Cardiac fibroblast (primary cell): ENCODE data around the gene MIER3.
A peak's percentile ranks its signal among the peaks of the same experiment; 100 is the strongest.

Source experiments
- DNase-seq, 2 donors: peaks; one replicate each; pipeline versions ENCODE4 v3.0.0 to v3.0.0-alpha.2; 2010; ENCODE audit warnings: low read depth in 2 of 2
- H3K4me3 ChIP-seq, 2 donors: replicated peaks in 1 of 2; 1 replicate in 1 of 2; 2 replicates in 1 of 2; pipeline ENCODE4 v1.5.1; 2011; ENCODE audit warnings: low read depth in 2 of 2, low read length in 2 of 2, mild to moderate bottlenecking in 2 of 2, moderate library complexity in 1 of 2
- CTCF ChIP-seq: IDR thresholded peaks from one replicate; pipeline ENCODE4 v1.5.1; 2011; ENCODE audit warnings: low read depth, mild to moderate bottlenecking, low read length, inconsistent platforms

Gene MIER3

DNA sequence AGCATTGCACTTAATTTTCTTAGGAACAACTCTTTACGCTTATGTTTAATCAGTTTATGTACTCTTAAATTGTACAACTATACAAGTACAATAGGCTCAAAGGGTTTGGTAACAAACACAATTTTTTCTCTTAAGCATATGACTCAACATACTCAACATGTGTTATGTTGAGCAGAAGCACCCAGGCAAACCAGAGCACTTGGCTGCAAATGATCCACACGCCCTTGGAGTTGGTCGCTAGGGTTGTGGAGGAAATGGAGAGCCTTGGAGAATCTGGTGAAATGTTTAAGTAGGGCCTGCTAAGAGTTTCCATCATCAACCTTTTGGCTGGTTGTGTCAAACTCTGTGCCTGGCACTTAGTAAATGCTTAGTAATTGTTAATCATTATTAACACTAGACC, 25.1 kb upstream of the MIER3 start:
- DNase-seq, result no peak
- no peak overlapping the region for H3K4me3 ChIP-seq
- no peak for TF ChIP-seq CTCF

- TF ChIP-seq CTCF, result no peak
- no peak for DNase-seq
- no peak overlapping the region for H3K4me3 ChIP-seq
Measured at GRCh38 chr5:56974241-56974640, 22.3 kb upstream of the MIER3 start.

DNA sequence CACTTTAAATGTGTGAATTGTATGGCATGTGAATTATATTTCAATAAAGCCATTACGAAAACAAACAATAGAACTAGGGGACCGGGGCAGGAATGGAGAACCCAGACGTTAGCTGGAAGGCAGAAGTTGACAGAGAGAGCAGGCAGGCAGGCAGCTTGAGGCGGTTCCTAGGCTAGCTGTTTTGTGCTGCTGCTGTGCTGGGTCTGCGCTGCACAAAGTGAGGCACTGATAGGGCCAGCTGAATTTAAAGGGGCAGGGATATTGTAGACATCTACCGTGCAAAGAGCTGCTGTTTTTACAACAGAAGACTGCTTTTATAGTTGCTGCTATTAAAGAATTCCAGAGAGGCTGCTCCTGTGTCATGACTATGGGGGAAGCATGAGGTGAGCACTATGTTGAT, 21.6 kb upstream of the MIER3 start:
- no peak for DNase-seq
- TF ChIP-seq CTCF, result no peak
- no peak overlapping the region for H3K4me3 ChIP-seq

GRCh38 chr5:56971275-56971674, 19.4 kb upstream of the MIER3 start:
- H3K4me3 ChIP-seq, result no peak overlapping the region
- no peak for TF ChIP-seq CTCF
- DNase-seq, result no peak

DNA sequence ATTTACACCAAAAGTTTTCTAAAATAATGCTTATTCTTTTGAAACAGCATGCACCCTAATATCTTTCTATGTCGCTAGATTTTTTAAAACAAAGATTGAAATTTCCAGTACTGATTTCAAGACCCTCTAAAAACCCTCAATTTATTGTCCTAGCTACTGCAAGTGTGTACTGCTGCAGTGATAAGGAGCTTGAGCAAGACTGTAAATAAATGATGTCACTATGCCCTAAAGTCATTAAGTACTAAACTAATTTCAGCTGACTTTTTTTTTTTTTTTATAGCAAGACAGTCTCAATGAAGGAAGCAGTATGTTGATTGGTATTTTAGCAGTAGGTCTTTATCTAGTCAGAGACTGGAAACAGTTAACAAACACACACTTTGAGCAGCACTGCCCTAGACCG, 12.2 kb upstream of the MIER3 start:
- DNase-seq, result no peak
- no peak overlapping the region for H3K4me3 ChIP-seq
- TF ChIP-seq CTCF, result no peak

DNA sequence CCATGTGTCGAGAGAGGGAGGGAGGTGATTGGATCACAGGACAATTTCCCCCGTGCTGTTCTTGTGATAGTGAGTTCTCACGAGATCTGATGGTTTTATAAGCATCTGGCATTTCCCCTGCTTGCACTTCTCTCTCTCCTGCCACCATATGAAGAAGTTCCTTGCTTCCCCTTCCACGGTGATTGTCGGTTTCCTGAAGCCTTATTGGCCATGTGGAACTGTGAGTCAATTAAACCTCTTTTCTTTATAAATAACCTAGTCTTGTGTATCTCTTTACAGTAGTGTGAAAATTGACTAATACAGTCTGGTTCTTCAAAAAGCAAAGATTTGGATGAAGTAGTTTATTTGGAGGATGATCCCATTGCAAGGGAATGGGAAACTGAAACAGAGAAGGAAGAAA, 11.3 kb upstream of the MIER3 start:
- DNase-seq, result no peak
- no peak for TF ChIP-seq CTCF
- H3K4me3 ChIP-seq, result no peak overlapping the region

GRCh38 chr5:56962286-56962685, 10.4 kb upstream of the MIER3 start:
- no peak overlapping the region for H3K4me3 ChIP-seq
- no peak for TF ChIP-seq CTCF
- peak in 1 of 2 donors; percentile 20 for DNase-seq
